Cardiac muscle cell (in vitro differentiated cells and primary cell): ENCODE results near the gene ASB6. TPM values are rescaled to one million over a fixed set of nuclear protein-coding genes. Genes with fewer than 3 reads are reported as not detected.

Experiments used
- DNase-seq, 2 donors: peaks; one replicate each; pipeline versions ENCODE4 v3.0.0 to v3.0.0-alpha.2; 2010 to 2017; ENCODE audit warnings: low read depth in 1 of 2, low spot score in 1 of 2
- H3K27ac ChIP-seq: fragments of 200-600 bp; sonication (generic); 2 replicates; pipeline ENCODE4 v1.5.1; 2016
- H3K27me3 ChIP-seq: fragments of 200-600 bp; sonication (generic); 2 replicates; pipeline ENCODE4 v1.6.0; 2016; ENCODE audit warnings: control low read depth
- H3K36me3 ChIP-seq: fragments of 200-600 bp; sonication (generic); 2 replicates; pipeline ENCODE4 v1.5.1; 2016; ENCODE audit warnings: control low read depth
- H3K4me1 ChIP-seq: fragments of 200-600 bp; sonication (generic); 2 replicates; pipeline ENCODE4 v1.8.1; 2017; ENCODE audit warnings: low read depth, mild to moderate bottlenecking, mixed run types
- H3K4me3 ChIP-seq: fragments of 200-600 bp; sonication (generic); 2 replicates; pipeline ENCODE4 v1.5.1; 2016; ENCODE audit warnings: mild to moderate bottlenecking
- H3K9me3 ChIP-seq: fragments of 200-600 bp; sonication (generic); 2 replicates; pipeline ENCODE4 v1.5.1; 2017; ENCODE audit warnings: low read depth, mild to moderate bottlenecking, control low read depth
- CTCF ChIP-seq: IDR thresholded peaks from 2 replicates; pipeline ENCODE4 v1.5.1; 2012; ENCODE audit warnings: low read depth, mild to moderate bottlenecking, low read length
- polyA plus RNA-seq: library from polyadenylated mRNA; unstranded; fragments of >200 nt; fragmentation: Nextera tagmentation; extraction: Ambion mirVana; gene quantifications from 2 replicates; pipeline ENCODE4 v1.2.1, GENCODE V29; 2016
- total RNA-seq: library from RNA; depleted of rRNA; stranded (reverse); fragments of >200 nt; gene quantifications from 2 replicates; pipeline ENCODE4 v1.2.3, GENCODE V29; 2016

The ASB6 gene
- total and polyA plus RNA-seq, 2 experiments from 2014 or later: 24.0 to 25.2 TPM

DNA sequence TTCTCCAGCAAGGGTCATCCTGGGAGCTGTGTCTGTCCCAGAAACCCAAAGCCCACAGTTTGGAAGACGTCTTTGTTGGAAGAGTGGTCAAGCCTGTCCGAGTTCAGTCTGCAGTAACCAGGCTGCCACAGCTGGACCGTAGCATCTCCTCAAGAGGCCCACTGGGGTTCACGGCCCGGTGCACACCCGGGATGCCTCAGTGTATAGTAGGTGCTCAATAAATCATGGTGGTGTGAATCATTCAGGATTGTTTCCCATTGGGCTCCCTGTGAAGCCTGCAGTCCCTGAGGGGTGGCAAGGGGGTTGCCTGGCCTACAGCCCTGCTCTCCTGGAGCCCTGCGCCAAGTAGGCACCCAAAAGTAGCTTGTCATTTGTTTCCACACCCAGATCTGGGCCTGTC, 13.2 kb upstream of the ASB6 start:
- Histone ChIP-seq H3K4me1 (peaks cover 5% of the 10 kb centered on the region), H3K27me3 (no peaks in the 10 kb centered on the region), H3K36me3 (no peaks in the 10 kb centered on the region), H3K4me3 (no peak overlapping the region), H3K9me3 (no peaks in the 10 kb centered on the region), H3K27ac (no peak overlapping the region)
- no peak for DNase-seq
- no peak for TF ChIP-seq CTCF

DNA sequence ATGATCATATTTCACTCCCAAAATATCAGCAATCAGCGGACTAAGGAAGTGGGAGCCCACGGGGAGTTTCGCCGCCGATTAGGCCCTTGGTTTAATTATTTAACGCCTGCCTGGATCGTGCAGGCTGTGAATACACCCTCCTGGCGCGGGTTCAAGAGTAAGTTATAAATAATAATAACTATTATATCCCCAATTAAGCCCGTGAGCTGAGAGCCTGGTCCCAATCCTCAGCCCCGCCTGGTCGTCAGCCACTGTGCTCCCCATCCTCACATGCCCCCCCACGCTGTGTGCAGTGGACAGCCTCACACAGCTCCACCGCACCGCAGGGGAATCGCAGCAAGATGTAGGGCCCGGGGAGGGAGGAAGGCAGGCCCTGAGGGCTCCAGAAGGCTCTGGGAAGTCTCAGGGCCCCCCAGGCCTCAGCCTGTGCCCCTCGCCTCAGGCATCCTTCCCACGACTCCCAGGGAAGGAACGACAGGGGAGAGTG, 12.6 kb upstream of the ASB6 start:
- H3K4me3 ChIP-seq: no peak overlapping the region
- TF ChIP-seq CTCF: no peak
- H3K27me3 ChIP-seq: no peaks in the 10 kb centered on the region
- H3K9me3 ChIP-seq: no peaks in the 10 kb centered on the region
- H3K36me3 ChIP-seq: no peaks in the 10 kb centered on the region
- no peak overlapping the region for H3K27ac ChIP-seq
- peaks cover 5% of the 10 kb centered on the region for H3K4me1 ChIP-seq
- no peak for DNase-seq

GRCh38 chr9:129653823-129654553, 12.0 kb upstream of the ASB6 start:
- TF ChIP-seq CTCF: no peak
- H3K27me3 ChIP-seq: no peaks in the 10 kb centered on the region
- H3K4me1 ChIP-seq: peaks cover 5% of the 10 kb centered on the region
- H3K36me3 ChIP-seq: no peaks in the 10 kb centered on the region
- H3K27ac ChIP-seq: no peak overlapping the region
- no peak overlapping the region for H3K4me3 ChIP-seq
- peak in 1 of 2 donors; percentile 21 for DNase-seq
- H3K9me3 ChIP-seq: no peaks in the 10 kb centered on the region

DNA sequence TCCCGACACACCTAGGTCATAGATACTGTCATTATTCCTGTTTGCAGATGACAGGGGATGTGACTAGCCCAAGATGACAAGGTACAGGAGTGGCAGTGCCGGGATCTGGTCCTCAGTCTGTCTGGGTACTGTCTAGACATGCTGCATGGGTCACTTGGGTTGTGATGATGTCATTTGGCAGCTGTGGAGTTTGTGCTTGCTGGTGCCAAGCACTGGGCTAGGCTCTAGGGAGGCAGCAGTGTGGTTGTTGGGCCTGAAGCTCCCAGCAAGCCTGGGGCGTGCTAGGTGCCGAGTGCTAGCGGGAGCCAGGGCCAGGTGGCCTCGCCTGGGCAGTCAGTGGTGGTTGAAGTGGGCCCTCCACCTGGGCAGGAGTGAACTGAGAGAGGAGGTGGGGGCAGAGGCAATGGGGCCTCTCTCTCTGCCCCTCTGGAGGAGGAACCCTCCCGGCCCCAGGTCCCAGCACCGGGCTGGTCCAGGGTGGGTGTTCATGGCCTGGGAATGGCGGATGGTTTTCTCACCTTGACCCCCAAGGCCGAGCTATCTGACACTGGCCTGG, 8.8 kb upstream of the ASB6 start:
- Histone ChIP-seq H3K4me1 (peaks cover 8% of the 10 kb centered on the region), H3K27ac (no peak overlapping the region), H3K9me3 (no peaks in the 10 kb centered on the region), H3K4me3 (no peak overlapping the region), H3K27me3 (no peaks in the 10 kb centered on the region), H3K36me3 (no peaks in the 10 kb centered on the region)
- DNase-seq: no peak
- no peak for TF ChIP-seq CTCF

DNA sequence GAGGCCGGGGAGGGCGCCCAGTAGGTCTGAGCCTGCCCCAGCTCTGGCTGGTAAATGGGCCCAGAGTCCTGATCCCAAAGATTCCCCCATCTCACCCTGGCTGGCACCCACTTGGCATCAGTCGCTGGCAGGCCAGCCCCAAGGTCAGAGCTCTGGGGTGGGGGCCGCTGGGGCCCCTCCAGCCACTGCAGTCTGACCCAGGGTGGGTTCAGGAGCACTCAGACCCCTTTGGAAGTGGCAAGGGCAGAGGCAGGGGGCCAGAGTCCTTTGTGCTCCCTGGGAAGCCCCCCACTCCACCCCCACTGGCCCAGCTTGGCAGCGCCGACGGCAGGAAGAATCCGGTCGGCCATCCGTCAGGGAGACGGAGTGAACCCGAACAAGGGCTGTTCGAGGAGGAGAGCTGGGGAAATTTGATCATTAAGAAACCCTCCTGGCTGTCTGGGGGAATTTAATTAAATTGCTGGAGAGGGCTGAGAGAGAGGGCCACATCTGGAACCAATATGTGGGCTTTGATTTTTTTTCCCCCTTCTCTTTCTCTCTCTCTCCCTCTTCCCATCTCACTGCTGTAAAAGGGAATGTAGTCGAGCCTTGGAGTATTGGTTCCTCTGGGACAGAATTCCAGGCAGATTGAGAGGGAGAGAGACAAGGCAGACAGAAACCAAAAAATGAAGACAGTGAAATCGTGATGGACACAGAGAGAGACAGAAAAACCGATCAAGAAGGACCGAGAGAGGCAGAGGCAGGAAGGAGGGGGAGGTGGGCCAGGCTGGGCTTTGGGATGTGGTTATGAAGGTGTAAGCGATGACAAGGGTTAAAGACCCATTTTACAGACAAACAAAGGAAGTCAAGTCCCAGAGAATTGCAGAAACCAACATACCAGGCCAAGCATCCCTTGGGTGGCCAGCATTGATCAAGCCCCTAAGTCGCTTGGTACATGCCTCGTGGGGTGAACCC, 8.1 kb upstream of the ASB6 start:
- Histone ChIP-seq H3K9me3 (no peaks in the 10 kb centered on the region), H3K27me3 (no peaks in the 10 kb centered on the region), H3K36me3 (no peaks in the 10 kb centered on the region), H3K4me3 (no peak overlapping the region), H3K4me1 (peaks cover 8% of the 10 kb centered on the region), H3K27ac (no peak overlapping the region)
- DNase-seq: no peak
- no peak for TF ChIP-seq CTCF
